Measurements from ENCODE around the gene B3GNT5. TPM values are rescaled to one million over a fixed set of nuclear protein-coding genes. Genes with fewer than 3 reads are reported as not detected.

B3GNT5 gene
- total and polyA plus RNA-seq, 9 of the 15 experiments (the other 6 are each of a cell fraction or from before 2014, with no cell fraction given): 8.8 to 23.8 (median 14.4) TPM

GRCh38 chr3:183310936-183311335 is 57.9 kb downstream of the B3GNT5 start (continued):
- TF ChIP-seq, protein P1, sequence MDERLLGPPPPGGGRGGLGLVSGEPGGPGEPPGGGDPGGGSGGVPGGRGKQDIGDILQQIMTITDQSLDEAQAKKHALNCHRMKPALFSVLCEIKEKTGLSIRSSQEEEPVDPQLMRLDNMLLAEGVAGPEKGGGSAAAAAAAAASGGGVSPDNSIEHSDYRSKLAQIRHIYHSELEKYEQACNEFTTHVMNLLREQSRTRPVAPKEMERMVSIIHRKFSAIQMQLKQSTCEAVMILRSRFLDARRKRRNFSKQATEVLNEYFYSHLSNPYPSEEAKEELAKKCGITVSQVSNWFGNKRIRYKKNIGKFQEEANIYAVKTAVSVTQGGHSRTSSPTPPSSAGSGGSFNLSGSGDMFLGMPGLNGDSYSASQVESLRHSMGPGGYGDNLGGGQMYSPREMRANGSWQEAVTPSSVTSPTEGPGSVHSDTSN (CRISPR knock-in tag; IDR thresholded peaks at IDR 0.05; ENCODE audit: low read depth): no peak
- TF ChIP-seq, protein P1 (tag; conservative IDR thresholded peaks at IDR 0.05; ENCODE audit: low read depth): no peak
- TF ChIP-seq JUN (IDR thresholded peaks at IDR 0.05; ENCODE audit: borderline replicate concordance, low read depth, low read length) (no peak), JUN (CRISPR knock-in tag; IDR thresholded peaks at IDR 0.05; ENCODE audit: borderline replicate concordance) (no peak), ZC3H11A (IDR thresholded peaks at IDR 0.05; ENCODE audit: low read depth, low read length) (no peak), MEIS2 (IDR thresholded peaks at IDR 0.05; ENCODE audit: partially characterized antibody) (no peak), E2F8 (IDR thresholded peaks at IDR 0.05; ENCODE audit: low read depth, partially characterized antibody) (no peak), ELF2 (CRISPR knock-in tag; IDR thresholded peaks at IDR 0.05) (no peak), POLR3A (IDR thresholded peaks at IDR 0.05; ENCODE audit: borderline replicate concordance, extremely low read depth, insufficient read depth, insufficient read length) (no peak)
- TF ChIP-seq, protein P2, sequence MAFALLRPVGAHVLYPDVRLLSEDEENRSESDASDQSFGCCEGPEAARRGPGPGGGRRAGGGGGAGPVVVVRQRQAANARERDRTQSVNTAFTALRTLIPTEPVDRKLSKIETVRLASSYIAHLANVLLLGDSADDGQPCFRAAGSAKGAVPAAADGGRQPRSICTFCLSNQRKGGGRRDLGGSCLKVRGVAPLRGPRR (CRISPR knock-in tag; IDR thresholded peaks at IDR 0.05): no peak
